ENCODE measurements around the gene ATP10B.

- TF ChIP-seq CTCF (IDR thresholded peaks at IDR 0.05) (no peak), POLR2AphosphoS5 (IDR thresholded peaks at IDR 0.05) (no peak), EP300 (IDR thresholded peaks at IDR 0.05) (no peak)
These were observed 104.5 kb downstream of the ATP10B start for GRCh38 chr5:160747559-160747958.
